Stimulated activated CD4-positive, alpha-beta T cell treated with anti-CD3 and anti-CD28 coated beads, Interleukin-12 subunit alpha, Interleukin-12 subunit beta, amount 100 ng/mL, for 48 hours (primary cell): Measurements from ENCODE around the gene ERCC4.
A peak's percentile ranks its signal among the peaks of the same experiment; 100 is the strongest.

Source experiments
- DNase-seq, 3 donors: peaks; one replicate each; pipeline ENCODE4 v3.0.0-alpha.2; 2020; ENCODE audit warnings: low read depth in 2 of 3, low spot score in 1 of 3

The ERCC4 gene

DNA sequence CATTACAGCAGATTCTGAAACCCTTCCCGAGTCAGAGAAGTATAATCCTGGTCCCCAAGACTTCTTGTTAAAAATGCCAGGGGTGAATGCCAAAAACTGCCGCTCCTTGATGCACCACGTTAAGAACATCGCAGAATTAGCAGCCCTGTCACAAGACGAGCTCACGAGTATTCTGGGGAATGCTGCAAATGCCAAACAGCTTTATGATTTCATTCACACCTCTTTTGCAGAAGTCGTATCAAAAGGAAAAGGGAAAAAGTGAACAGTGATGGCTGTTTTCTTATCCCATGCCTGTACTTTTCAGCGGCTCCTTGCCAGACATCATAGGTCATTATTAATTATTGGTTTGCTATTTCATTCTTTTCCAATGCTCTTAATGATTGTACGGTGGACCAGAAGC is 28.1 kb downstream of the ERCC4 start:
- DNase-seq = no peak

DNA sequence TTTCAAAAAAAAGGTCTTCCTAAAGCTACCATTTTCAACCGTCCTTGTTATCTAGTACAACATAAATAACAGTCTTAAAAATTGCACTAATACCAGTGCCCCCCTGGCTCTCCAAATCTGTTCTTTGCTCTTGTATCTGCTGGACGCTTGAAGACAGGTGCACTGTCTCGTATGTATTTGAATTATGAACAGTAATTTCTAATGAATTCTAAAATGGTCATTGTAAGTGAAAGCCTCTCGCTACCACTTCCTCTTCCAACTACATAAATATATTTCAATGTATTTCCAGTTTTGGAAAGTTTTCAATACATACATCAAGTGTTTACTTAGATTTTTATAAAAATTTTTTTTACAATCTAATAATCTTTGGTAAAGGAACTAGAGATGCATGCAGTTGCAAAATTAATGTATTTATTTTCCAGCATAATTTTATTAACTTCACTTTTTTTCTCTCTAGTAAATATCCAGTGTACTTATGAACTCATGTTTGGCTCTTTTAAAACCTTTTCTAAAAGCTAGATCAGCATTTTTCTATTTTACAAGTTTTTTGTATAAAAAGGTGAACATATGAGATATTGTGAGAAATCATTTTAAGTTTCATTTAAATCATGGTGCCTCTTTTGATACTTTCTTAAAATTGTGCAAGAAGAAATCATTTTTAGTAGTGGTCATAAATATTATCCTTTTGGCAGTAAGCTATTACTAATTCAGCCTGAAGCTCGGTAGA is 31.0 kb downstream of the ERCC4 start:
- DNase-seq = no peak

DNA sequence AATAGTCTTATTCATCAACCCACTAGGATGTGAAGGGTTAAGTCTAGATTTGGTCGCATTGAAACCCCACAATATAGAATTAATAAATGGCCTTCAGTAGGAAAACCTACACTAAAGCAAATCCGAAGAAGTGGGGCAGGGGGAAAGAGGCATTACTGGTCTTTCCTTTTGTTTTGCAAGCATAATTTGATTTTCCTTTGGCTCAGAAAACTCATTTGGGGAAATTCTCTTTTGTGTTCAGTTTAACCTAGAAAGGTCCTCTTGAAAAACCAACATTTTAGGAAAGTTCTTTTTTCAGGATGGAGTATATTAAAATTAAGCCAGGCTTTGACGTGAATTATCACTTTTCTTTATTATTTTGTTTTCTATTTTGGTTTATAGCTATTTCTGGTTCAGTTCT is 31.7 kb downstream of the ERCC4 start:
- no peak for DNase-seq

DNA sequence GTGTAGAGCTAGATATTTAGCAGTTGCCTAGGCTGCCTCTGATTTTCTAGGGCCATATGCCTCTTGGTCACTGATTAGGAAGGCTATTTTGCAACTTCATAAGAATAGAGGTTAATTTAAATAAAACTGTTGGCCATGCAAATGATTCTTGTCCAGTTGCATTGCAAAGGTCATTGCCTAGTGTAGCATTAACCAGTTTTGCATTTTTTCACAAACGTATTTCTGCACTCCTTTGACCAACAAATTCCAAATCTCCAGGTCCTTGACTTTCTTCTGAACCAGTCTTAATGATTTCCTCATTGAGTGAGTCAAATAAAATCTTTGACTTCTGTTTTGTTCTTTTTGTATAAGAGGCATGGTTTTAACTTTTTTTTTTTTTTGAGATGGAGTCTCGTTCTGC is 33.5 kb downstream of the ERCC4 start:
- no peak for DNase-seq

DNA sequence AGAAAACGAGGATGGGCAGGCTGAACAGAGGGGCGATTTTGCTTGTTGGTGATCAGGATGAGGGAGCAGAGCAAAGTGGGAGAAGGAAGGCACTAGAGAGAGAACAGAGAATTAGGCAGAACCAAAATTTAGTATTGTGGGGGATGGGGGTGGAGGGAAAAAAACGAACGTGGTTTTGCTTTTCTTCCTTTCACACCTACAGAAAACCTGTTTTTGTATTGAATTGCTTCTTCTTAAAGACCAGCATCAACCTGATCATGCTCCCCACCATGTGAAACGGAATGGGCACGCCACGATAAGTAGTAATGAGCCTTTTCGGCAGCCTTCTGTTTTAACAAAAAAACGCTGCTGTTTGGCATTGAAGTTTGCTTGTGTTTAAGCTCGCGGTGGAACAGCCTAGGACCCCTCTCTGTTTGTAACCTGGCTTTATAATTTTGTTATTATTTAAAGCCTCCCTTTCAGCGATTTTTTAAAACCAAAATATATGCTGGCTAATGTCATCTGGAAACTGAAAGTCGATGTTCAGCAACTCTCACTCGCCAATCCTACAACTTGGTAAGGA is 36.8 kb downstream of the ERCC4 start:
- DNase-seq = no peak

DNA sequence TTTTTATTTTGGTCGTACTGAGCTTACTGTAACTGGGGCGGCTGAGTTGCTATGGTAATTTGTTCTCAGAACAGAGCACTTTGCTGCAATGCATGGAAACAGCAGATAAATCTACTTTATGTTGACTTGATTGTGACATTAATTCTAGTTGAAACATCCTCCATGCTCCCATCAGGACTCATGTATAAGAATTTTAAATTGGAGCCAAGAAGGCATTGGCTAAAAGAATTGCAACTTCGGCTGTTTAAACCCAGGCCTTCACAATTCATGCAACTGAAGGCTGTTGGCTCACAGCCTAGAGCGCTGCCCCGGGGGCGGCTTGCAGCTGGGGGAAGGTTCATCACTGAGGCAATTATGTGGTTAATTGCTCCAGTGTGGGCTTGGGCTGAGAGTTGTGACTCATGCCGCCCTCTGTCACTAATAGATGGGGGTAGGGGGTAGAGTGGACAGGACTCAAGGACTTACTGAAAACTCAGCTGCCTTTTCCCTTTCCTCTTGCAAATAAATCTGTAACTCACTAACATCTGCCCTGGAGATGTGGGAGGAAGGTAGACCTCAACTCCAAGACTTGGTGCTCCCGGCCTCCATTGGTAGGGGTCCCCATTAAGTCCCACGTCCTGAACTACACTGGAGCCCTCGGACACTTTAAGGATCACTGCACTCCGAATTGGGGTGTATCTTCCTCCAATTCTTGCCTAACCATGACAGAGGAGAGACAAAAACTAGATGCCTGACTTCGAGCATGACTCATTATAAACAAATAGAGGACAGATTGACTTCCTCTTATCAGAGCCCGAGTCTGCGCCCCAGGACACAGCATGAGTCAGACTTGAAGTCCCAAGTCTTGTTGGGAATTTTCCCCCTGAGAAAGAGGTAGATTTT is 37.5 kb downstream of the ERCC4 start:
- DNase-seq = peak in 1 of 3 donors; percentile 13

DNA sequence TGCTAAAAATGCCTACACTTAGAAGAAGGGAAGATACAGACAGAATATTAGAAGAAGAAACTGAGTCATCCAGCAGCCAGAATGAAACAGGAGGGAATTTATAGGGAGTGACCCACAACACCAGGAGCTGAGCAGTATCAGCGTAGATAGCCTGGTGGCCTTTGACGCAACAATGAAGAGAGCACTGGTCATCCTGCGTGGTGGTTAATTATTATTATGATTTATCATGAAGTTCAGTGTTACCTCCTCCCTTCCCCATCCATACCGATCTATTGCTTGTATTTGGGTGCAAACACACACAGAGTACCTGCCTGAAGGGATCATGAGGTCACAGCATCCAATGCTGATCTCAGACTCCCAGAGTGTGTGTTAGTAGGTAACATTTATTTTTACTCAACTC is 38.5 kb downstream of the ERCC4 start:
- DNase-seq = no peak

DNA sequence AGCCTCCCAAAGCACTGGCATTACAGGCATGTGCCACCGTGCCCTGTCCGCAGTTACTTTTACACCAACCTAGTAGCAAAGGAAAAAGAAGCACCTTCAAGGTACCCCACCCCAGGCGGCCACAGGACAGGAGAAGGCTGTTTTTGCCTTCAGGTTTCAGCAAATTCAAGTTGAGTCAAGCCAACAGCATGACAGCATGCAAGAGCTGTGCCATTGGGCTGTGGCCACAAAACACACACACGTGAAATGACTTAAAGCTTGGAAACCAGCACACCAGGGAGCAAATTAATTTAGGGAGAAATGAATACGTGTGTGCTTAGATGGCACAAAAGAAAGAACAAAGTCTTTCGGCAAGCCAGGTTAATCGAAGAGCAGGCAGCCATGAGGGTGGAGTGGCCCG is 39.7 kb downstream of the ERCC4 start:
- DNase-seq = no peak

DNA sequence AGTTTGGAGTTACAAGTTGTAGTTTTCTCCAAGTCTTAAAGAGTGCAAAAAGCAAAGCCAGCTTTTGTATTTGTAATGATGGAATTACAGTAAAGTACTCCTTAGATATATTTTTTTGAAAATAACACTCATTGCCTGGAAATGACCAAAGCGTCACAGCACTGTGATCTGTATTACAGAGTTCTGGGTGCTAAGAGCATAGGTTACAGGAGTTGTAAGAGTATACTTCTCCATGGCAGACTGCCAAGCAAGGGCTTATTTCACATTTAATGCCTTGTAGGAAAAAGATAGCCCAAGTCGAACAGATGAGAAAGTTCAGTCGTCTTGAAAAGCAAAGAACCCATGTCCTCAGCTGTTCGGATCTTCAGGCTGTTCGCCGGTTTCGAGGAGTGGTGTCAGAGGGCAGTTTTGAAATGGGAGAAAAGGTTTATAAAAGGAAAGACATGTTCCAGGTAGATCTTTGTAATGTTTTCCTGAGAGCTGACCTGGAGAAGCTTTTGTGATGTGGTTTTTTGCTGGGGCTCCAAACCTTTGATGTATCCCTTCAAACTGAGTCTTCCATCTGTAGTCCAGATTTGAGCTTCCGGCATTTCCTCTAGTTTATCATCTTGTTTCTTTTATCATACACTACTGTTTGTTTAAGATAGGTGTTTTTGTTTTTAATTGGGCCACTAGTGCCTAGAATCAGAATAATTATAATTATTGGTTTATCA is 41.3 kb downstream of the ERCC4 start:
- DNase-seq = no peak

DNA sequence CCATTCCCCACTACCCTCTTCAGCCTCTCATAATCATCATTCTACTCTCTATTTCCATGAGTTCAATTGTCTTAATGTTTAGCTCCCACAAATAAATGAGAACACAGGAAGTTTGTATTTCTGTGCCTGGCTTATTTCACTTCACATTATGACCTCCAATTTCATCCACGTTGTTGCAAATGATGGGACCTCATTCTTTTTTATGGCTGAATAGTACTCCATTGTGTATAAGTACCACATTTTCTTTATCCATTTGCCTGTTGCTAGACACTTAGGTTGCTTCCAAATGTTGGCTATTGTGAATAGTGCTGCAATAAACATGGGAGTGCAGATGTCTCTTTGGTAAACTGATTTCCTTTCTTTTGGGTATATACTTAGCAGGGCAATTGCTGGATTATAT is 42.3 kb downstream of the ERCC4 start:
- DNase-seq = no peak

DNA sequence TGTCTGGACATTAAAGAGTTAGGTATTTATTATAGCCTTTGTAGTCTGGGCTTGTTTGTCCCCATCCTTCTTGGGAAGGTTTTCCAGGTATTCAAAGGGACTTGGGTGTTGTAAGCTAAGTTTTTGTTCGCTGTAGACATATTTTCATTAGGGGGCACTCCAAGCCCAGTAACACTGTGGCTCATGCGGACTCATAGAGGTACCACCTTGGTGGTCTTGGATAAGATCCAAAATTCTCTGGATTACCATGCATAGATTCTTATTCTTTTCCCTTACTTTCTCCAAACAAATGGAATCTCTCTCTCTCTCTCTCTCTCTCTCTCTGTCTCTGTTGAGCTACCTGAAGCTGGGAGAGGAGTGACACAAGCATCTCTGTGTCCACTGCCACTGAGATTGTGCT is 48.9 kb downstream of the ERCC4 start:
- DNase-seq = no peak

DNA sequence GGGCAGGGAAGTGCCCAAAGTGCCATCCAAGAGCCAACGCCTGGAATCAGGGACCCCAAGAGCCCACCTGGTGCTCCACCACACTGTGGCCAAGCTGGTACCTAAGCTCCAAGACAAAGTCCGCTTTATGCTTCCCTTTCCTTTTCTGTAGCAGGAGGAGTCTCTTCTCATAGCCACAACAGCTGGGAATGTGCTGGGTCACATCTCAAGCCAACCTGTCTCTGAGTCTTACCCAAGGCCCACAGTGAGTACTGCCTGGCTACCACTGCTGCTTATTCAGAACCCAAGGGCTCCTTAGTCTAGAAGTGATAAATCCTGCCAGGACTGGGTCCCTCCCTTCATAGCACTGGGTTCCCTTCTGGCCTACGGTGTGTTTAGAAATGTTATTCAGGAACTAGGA is 49.8 kb downstream of the ERCC4 start:
- no peak for DNase-seq

DNA sequence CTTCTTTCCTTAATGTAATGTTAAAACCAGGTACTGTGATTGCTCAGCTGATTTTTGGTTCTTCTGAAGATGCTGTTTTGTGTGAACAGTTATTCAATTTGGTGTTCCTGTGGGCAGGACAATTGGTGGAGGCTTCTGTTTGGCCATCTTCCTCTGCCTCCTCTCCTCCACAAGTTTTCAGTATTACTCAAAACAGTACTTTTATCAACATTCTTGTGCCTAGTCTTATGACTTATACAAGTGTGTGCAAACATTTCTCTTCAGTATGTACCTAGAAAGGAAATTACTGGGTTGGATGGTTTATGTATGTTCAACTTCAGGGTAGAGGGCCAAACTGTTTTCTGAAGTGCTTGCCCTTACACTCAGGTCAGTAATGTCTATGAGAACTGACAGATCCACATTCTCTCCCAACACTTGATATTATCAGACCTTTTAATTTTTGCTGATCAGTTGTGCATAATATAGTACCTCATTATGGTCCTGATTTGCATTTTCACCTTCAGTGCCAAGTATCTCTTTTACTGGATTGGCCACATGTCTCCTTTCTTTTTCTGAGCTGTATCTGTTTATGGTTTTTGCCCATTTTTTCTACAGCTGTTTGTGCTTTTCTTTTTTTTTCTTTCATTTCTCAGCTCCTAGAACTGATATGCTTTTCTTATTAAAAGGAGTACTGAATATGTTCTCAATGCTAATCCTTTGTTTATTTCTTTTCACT is 50.9 kb downstream of the ERCC4 start:
- no peak for DNase-seq

DNA sequence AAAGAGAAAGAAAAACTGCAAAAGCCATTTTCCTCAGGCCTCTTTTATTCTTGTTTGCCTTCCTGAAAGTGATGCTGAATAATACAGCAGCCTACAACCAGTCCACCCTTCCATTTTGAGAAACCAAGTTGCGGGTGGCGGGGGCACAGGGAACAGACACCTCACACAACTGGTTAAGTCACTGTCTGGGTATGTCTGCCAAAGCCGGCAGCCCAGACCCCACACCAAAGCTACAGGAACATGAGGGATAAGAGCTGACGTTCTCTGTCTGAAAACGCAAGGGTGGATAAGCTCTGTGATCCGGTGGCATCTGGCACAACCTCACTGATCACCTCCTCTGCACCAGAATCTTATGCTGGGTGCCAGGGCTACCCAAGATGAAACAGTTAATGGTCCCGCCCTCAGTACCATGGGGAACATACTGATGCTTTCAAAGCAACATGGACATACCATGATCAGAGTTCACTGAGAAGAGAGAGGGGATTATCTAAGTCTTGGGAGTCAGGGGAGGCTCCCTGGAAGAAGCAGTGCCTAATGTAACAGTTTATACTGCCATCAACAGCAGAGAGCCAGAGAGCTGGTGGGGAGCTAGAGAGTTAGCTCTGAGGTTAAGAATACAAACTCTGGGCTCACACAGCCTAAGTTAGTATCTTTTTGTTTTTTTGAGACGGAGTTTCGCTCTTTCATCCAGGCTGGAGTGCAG is 53.5 kb downstream of the ERCC4 start:
- DNase-seq = no peak

DNA sequence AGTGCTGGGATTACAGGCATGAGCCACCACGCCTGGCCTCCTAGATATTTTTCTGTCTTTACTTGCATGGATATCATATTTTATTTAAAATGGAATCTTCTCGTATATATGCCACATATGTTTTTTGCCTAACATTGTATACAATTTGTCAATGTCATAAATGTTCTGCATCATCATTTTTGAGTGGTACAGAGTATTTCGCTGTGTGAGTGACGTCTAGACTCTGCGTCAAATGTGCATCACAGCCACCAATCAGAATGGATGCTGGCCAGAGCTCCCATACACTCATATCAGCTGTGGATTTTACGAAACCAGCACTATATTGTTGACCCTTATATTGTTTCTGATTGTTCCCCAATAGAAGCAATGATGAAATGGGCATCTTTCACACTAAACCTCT is 57.2 kb downstream of the ERCC4 start:
- DNase-seq = no peak

DNA sequence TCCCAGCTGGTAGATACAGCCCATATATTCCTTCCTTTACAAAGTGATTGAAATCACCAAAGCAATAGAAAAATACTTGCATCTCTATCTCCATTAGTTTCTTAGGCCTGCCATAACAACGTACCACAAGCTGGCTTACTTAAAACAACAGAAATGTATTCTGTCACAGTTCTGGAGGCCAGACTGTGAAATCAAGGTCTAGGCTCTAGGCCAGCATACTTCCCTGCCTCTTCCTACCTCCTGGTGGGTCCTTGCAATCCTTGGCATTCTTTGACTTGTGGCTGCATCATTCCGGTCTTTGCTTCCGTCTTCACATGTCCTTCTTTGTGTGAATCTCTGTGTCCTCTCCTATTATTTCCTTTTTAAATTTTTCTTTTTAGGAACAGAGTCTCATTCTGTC is 62.5 kb downstream of the ERCC4 start:
- DNase-seq = no peak

DNA sequence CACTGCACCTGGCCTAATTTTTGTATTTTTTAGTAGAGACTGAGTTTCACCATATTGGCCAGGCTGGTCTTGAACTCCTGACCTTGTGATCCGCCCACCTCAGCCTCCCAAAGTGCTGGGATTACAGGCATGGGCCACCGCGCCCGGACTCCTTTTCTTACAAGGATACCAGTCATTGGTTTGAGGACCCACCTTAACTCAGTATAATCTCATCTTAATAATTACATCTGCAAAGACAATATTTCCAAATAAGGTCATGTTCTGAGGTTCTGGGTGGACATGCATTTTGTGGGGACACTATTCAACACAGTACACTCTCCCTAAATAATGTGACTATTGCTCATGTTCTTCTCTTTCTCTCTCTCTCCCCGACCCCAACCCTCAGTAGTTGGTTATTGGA is 63.7 kb downstream of the ERCC4 start:
- no peak for DNase-seq

DNA sequence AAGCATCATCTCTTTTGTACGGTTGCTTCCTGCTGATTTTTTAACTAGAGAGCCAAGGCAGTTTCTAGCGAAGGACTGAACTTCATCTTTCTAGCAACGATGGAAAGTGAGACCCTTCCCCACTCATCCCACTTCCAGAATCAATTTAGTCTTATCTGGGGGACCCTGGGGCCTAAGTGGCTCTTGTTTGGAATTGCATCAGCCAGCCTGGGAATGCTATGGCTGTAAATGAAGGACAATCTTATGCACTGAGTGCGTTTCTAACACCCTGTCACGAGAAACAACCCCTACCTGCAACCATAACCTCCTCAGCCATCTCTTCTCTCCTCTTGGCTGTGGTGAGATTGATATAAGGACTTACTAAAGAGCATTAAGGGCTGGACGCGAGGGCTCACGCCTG is 64.8 kb downstream of the ERCC4 start:
- no peak for DNase-seq

DNA sequence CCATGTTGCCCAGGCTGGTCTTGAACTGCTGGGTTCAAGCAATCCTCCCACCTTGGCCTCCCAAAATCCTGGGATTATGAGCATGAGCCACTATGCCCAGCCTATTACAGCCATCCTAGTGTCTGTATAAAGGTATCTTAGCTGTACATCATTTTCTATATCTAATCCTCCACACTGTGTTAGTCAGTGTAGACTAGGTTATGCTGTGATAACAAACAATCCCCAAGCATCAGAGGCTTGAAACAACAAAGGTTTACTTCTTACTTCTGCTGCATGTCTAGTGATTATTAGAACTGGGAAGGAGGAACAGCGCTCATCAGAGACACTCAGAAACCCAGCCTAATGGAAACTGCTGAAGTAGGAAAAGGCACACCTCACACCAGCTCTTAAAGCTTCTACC is 68.1 kb downstream of the ERCC4 start:
- no peak for DNase-seq

DNA sequence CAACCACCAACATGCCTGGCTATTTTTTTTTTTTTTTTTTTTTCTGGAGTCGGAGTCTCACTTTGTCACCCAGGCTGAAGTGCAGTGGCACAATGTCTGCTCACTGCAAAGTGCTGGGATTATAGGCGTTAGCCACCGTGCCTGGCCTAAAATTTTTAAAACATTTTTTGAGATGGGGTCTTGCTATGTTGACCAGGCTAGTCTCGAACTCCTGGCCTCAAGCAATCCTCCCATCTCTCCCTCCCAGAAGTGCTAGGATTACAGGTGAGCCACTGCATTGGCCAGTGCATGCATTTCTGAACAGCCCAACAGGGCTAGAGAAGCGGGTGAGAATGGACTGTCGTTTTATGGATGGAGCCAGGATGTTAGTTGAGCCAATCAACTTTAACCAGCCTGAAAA is 72.4 kb downstream of the ERCC4 start:
- no peak for DNase-seq
